ENCODE measurements around the gene ACTL6B. TPM values are rescaled to one million over a fixed set of nuclear protein-coding genes. Genes with fewer than 3 reads are reported as not detected.

Gene ACTL6B
- total and polyA plus RNA-seq, 2 of the 13 experiments (the other 11 are each of a cell fraction or from before 2014, with no cell fraction given): not detected

DNA sequence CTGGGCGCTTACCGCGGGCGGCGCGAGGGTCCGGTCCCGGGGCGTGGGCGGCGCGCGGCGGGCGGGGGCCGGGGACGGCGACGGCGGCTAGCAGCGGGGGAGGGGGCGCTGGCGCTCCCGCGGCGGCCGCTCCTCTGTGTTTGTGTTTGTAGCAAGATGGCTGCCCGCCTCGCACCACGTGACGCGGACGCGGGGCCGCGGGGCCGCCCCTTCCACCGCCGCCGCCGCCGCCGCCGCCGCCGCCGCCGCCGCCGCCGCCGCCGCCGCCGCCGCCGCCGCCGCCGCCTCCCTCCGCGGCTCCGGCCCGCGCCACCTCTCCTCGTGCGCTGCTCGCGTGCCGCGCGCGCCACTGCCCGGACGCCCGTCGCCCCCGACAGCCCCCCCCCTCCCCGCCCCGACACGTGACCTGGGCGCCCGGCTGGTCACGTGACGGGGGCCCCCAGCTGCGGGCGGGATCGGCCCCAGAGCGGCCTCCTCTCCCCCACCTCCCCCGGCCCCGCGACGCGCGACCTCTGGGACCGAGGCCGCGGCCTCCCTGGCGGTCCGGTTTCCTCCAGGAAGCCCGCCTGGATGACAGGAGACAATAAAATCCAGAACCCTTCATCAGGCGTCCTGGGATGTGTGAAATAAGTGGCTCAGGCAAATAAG lies 38.0 kb upstream of the ACTL6B start, which contains the start of gene GIGYF1 (continued):
- no peak for TF ChIP-seq ZNF496 (CRISPR knock-in tag; IDR thresholded peaks at IDR 0.05; ENCODE audit: insufficient replicate concordance)
- peak; percentile 2; the same call in 1 of the 2 replicates for TF ChIP-seq PHF8 (CRISPR knock-in tag; IDR thresholded peaks at IDR 0.05)
- TF ChIP-seq PAXIP1 (CRISPR knock-in tag; conservative IDR thresholded peaks at IDR 0.05): peak; percentile 27; the same call in 1 of the 2 replicates
- no peak for TF ChIP-seq PBX2 (CRISPR knock-in tag; IDR thresholded peaks at IDR 0.05)
- TF ChIP-seq ZNF24 (IDR thresholded peaks at IDR 0.05): no peak
- TF ChIP-seq, protein P1, sequence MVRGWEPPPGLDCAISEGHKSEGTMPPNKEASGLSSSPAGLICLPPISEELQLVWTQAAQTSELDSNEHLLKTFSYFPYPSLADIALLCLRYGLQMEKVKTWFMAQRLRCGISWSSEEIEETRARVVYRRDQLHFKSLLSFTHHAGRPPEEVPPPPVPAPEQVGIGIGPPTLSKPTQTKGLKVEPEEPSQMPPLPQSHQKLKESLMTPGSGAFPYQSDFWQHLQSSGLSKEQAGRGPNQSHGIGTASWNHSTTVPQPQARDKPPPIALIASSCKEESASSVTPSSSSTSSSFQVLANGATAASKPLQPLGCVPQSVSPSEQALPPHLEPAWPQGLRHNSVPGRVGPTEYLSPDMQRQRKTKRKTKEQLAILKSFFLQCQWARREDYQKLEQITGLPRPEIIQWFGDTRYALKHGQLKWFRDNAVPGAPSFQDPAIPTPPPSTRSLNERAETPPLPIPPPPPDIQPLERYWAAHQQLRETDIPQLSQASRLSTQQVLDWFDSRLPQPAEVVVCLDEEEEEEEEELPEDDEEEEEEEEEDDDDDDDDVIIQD (CRISPR knock-in tag; IDR thresholded peaks at IDR 0.05; ENCODE audit: low read depth): no peak
- peak; percentile 24; the same call in 1 of the 2 replicates for TF ChIP-seq KDM6A (CRISPR knock-in tag; IDR thresholded peaks at IDR 0.05; ENCODE audit: low read depth)
- TF ChIP-seq NR0B2 (CRISPR knock-in tag; IDR thresholded peaks at IDR 0.05): no peak
- no peak for TF ChIP-seq REPIN1 (CRISPR knock-in tag; IDR thresholded peaks at IDR 0.05; ENCODE audit: borderline replicate concordance, low read depth)
- TF ChIP-seq MIER3 (CRISPR knock-in tag; IDR thresholded peaks at IDR 0.05; ENCODE audit: borderline replicate concordance): no peak
- no peak for TF ChIP-seq RORA (CRISPR knock-in tag; IDR thresholded peaks at IDR 0.05)
- TF ChIP-seq, protein P2, sequence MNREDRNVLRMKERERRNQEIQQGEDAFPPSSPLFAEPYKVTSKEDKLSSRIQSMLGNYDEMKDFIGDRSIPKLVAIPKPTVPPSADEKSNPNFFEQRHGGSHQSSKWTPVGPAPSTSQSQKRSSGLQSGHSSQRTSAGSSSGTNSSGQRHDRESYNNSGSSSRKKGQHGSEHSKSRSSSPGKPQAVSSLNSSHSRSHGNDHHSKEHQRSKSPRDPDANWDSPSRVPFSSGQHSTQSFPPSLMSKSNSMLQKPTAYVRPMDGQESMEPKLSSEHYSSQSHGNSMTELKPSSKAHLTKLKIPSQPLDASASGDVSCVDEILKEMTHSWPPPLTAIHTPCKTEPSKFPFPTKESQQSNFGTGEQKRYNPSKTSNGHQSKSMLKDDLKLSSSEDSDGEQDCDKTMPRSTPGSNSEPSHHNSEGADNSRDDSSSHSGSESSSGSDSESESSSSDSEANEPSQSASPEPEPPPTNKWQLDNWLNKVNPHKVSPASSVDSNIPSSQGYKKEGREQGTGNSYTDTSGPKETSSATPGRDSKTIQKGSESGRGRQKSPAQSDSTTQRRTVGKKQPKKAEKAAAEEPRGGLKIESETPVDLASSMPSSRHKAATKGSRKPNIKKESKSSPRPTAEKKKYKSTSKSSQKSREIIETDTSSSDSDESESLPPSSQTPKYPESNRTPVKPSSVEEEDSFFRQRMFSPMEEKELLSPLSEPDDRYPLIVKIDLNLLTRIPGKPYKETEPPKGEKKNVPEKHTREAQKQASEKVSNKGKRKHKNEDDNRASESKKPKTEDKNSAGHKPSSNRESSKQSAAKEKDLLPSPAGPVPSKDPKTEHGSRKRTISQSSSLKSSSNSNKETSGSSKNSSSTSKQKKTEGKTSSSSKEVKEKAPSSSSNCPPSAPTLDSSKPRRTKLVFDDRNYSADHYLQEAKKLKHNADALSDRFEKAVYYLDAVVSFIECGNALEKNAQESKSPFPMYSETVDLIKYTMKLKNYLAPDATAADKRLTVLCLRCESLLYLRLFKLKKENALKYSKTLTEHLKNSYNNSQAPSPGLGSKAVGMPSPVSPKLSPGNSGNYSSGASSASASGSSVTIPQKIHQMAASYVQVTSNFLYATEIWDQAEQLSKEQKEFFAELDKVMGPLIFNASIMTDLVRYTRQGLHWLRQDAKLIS (CRISPR knock-in tag; IDR thresholded peaks at IDR 0.05): no peak
- TF ChIP-seq BRCA1 (CRISPR knock-in tag; IDR thresholded peaks at IDR 0.05): no peak
